DND-41 (cell line): ENCODE data around the gene RNF144B.

Experiments
- CTCF ChIP-seq: IDR thresholded peaks from 2 replicates; pipeline ENCODE4 v1.5.1; 2012; ENCODE audit warnings: borderline replicate concordance, low read length, moderate library complexity, mild to moderate bottlenecking; ENCODE audit not compliant: poor library complexity, severe bottlenecking; ENCODE audit errors: extremely low read depth
- EZH2 ChIP-seq: IDR thresholded peaks from 3 replicates; pipeline ENCODE4 v1.6.1; 2012; ENCODE audit warnings: borderline replicate concordance, low read depth, mild to moderate bottlenecking, moderate library complexity, low read length, inconsistent platforms; ENCODE audit not compliant: severe bottlenecking

DNA sequence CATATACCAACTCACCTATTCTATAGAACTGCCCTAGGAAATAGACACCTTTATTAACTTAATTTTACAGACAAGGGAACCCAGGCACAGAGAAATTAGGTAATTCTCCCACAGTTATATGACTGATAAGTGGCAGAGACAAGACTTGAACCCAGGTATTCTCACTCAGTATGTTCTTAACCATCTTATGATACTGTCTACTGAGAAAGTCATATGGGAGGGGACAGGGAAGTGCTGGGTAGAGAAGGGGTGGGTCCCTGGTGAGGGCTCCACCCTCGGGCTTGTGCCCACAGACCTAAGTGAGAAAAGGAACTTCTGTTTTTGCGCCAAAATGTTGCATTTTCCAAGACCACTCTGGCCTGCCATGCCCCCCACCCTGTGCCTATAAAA, 123.5 kb downstream of the RNF144B start:
- TF ChIP-seq CTCF (no peak), EZH2 (no peak)
